Naive thymus-derived CD8-positive, alpha-beta T cell (primary cell): ENCODE measurements around the gene TMEM259. TPM values are rescaled to one million over a fixed set of nuclear protein-coding genes. Genes with fewer than 3 reads are reported as not detected.

ENCODE experiments used
- ATAC-seq, 2 donors: fragments of 150-1000 bp; cut with Tn5 transposase in 1 of 2; sonication (Bioruptor Pico), chemical (Tn5 transposase) in 1 of 2; 1 replicate in 1 of 2; 2 replicates in 1 of 2; pipeline ENCODE4 v1.10.0; 2021; ENCODE audit warnings: mild to moderate bottlenecking in 2 of 2, moderate library complexity in 2 of 2
- POLR2A ChIA-PET: fragments of 350-600 bp; sonication (Branson Sonifier 250); formaldehyde crosslinking; loops from one replicate; lab custom pipeline; 2021; ENCODE audit warnings: antibody characterized with exemption; lab: Charles Lee
- DNase-seq, 10 donors: peaks; one replicate each; pipeline versions ENCODE4 v3.0.0 to v3.0.0-alpha.2; 2020 to 2022
- H3K27ac Mint-ChIP-seq, 10 donors: one replicate each; pipeline ENCODE4 v1.8.0; 2020 to 2022; ENCODE audit warnings: mild to moderate bottlenecking in 10 of 10, mixed read lengths in 10 of 10, moderate library complexity in 4 of 10, inconsistent platforms in 1 of 10
- H3K27me3 Mint-ChIP-seq, 5 donors: one replicate each; pipeline ENCODE4 v1.8.0; 2021 to 2022; ENCODE audit warnings: mixed read lengths in 5 of 5
- H3K36me3 Mint-ChIP-seq, 3 donors: one replicate each; pipeline ENCODE4 v1.8.0; 2020 to 2022; ENCODE audit warnings: mixed read lengths in 3 of 3, mild to moderate bottlenecking in 2 of 3, inconsistent platforms in 1 of 3
- H3K4me1 Mint-ChIP-seq, 4 donors: one replicate each; pipeline ENCODE4 v1.8.0; 2021 to 2022; ENCODE audit warnings: mixed read lengths in 4 of 4
- H3K4me3 Mint-ChIP-seq, 10 donors: one replicate each; pipeline ENCODE4 v1.8.0; 2020 to 2022; ENCODE audit warnings: mild to moderate bottlenecking in 10 of 10, mixed read lengths in 10 of 10, moderate library complexity in 6 of 10, inconsistent platforms in 1 of 10
- H3K9me3 Mint-ChIP-seq, 9 donors: one replicate each; pipeline ENCODE4 v1.8.0; 2020 to 2022; ENCODE audit warnings: mixed read lengths in 9 of 9, mild to moderate bottlenecking in 3 of 9, inconsistent platforms in 1 of 9, moderate library complexity in 1 of 9
- polyA plus RNA-seq, 3 donors: library from polyadenylated mRNA; unstranded; fragments of 300-500 nt; fragmentation: Illumina TruSeq; gene quantifications; one replicate each; pipeline ENCODE4 v1.2.3, GENCODE V29; 2021
- total RNA-seq, 8 experiments: library from RNA in 2 of 8; stranded (reverse) in 2 of 8; gene quantifications; one replicate each; pipeline ENCODE4 v1.2.3 and lab custom pipeline; 2021 to 2026

The TMEM259 gene
- total and polyA plus RNA-seq, 5 experiments from 2014 or later: 37.9 to 365 (median 77.0) TPM

GRCh38 chr19:1046117-1046626 lies 25.2 kb upstream of the TMEM259 start:
- Mint-ChIP-seq H3K9me3 (no peaks in the 10 kb centered on the region), H3K27me3 (no peaks in the 10 kb centered on the region), H3K36me3 (peaks cover 0 to 29% (median 2%) of the 10 kb centered on the region in 3 donors), H3K4me3 (no peak overlapping the region), H3K4me1 (peaks cover 0 to 17% (median 3%) of the 10 kb centered on the region in 4 donors), H3K27ac (no peak overlapping the region)
- DNase-seq (no peak), ATAC-seq (no peak)
- POLR2A ChIA-PET: interaction anchor here (0.9 to 12.3 kb wide), 8 partner anchors 7 to 41 kb away, joined by 3 to 400 read pairs (median 6); partner anchors contain the start of genes ABCA7, ARHGAP45, CNN2 and RNU6-2

GRCh38 chr19:1045247-1045603 lies 24.3 kb upstream of the TMEM259 start:
- POLR2A ChIA-PET: interaction anchor here (1.2 to 12.3 kb wide), 4 partner anchors 12 to 42 kb away, joined by 3 to 400 read pairs (median 17); partner anchors contain the start of genes ARHGAP45, CNN2, RNU6-2 and TMEM259
- peak in 5 of 10 donors; percentile 63 to 72 (median 67) for DNase-seq
- H3K27me3 Mint-ChIP-seq: no peaks in the 10 kb centered on the region
- peaks cover 0 to 29% (median 4%) of the 10 kb centered on the region in 3 donors for H3K36me3 Mint-ChIP-seq
- H3K9me3 Mint-ChIP-seq: no peaks in the 10 kb centered on the region
- peaks cover 6 to 23% (median 10%) of the 10 kb centered on the region in 4 donors for H3K4me1 Mint-ChIP-seq
- H3K27ac Mint-ChIP-seq: peak overlapping the region in 6 of 10 donors; percentile 13 to 76 (median 60)
- H3K4me3 Mint-ChIP-seq: peak overlapping the region in 1 of 10 donors; percentile 35
- peak; percentile 28 to 74 for ATAC-seq

- Mint-ChIP-seq H3K4me1 (peaks cover 13 to 42% (median 32%) of the 10 kb centered on the region in 4 donors), H3K36me3 (peaks cover 0 to 31% (median 5%) of the 10 kb centered on the region in 3 donors), H3K4me3 (peak overlapping the region in 4 of 10 donors; percentile 26 to 99 (median 57)), H3K9me3 (no peaks in the 10 kb centered on the region), H3K27me3 (no peaks in the 10 kb centered on the region), H3K27ac (no peak overlapping the region)
- DNase-seq (no peak), ATAC-seq (no peak)
- POLR2A ChIA-PET: interaction anchor here (7.5 to 12.3 kb wide), 3 partner anchors 14 to 33 kb away, joined by 77 to 768 read pairs (median 400); partner anchors contain the start of genes ARHGAP45, CNN2, RNU6-2 and TMEM259
Observed at GRCh38 chr19:1042689-1043511, 22.0 kb upstream of the TMEM259 start.

GRCh38 chr19:1041835-1042685 lies 21.1 kb upstream of the TMEM259 start:
- Mint-ChIP-seq H3K27me3 (no peaks in the 10 kb centered on the region), H3K4me3 (peak overlapping the region in 7 of 10 donors; percentile 22 to 100 (median 99)), H3K9me3 (no peaks in the 10 kb centered on the region), H3K36me3 (peaks cover 0 to 40% (median 10%) of the 10 kb centered on the region in 3 donors), H3K27ac (no peak overlapping the region), H3K4me1 (peaks cover 18 to 49% (median 39%) of the 10 kb centered on the region in 4 donors)
- DNase-seq (peak in 1 of 10 donors; percentile 63), ATAC-seq (no peak)
- POLR2A ChIA-PET: interaction anchor here (0.9 to 12.3 kb wide), 6 partner anchors 7 to 34 kb away, joined by 3 to 768 read pairs (median 60); partner anchors contain the start of genes ARHGAP45, CNN2, RNU6-2 and TMEM259

- Mint-ChIP-seq H3K27ac (peak overlapping the region in 9 of 10 donors; percentile 85 to 98 (median 94)), H3K9me3 (no peaks in the 10 kb centered on the region), H3K27me3 (no peaks in the 10 kb centered on the region), H3K36me3 (peaks cover 0 to 43% (median 10%) of the 10 kb centered on the region in 3 donors), H3K4me3 (peak overlapping the region; percentile 93 to 100 (median 99)), H3K4me1 (peaks cover 21 to 53% (median 43%) of the 10 kb centered on the region in 4 donors)
- ATAC-seq: no peak
- POLR2A ChIA-PET: interaction anchor here (0.8 to 12.3 kb wide), 9 partner anchors 8 to 234 kb away, joined by 3 to 768 read pairs (median 8); partner anchors contain the start of genes ARHGAP45, CIRBP, CNN2 and FAM174C
- no peak for DNase-seq
Observed at GRCh38 chr19:1041272-1041834, 20.4 kb upstream of the TMEM259 start.

GRCh38 chr19:1040476-1041271 lies 19.8 kb upstream of the TMEM259 start:
- Mint-ChIP-seq H3K27ac (peak overlapping the region; percentile 85 to 98 (median 94)), H3K9me3 (no peaks in the 10 kb centered on the region), H3K27me3 (no peaks in the 10 kb centered on the region), H3K4me3 (peak overlapping the region; percentile 93 to 100 (median 99)), H3K36me3 (peaks cover 0 to 50% (median 10%) of the 10 kb centered on the region in 3 donors), H3K4me1 (peaks cover 26 to 60% (median 49%) of the 10 kb centered on the region in 4 donors)
- DNase-seq (peak; percentile 73 to 95 (median 86)), ATAC-seq (peak; percentile 52 to 58)
- POLR2A ChIA-PET: interaction anchor here (0.7 to 12.3 kb wide), 14 partner anchors 8 to 1199 kb away, joined by 3 to 768 read pairs (median 4); partner anchors contain the start of genes ARHGAP45, CIRBP, CNN2 and FAM174C

GRCh38 chr19:1039646-1040475 lies 18.9 kb upstream of the TMEM259 start, which contains the start of gene ABCA7:
ABCA7 (plus strand) TSS chr19:1040107; CDS start chr19:1041362, 1,255 bp downstream.
- H3K9me3 Mint-ChIP-seq: no peaks in the 10 kb centered on the region
- POLR2A ChIA-PET: interaction anchor here (0.5 to 12.3 kb wide), 18 partner anchors 9 to 1199 kb away, joined by 3 to 768 read pairs (median 4); partner anchors contain the start of genes ARHGAP45, CIRBP, CNN2 and GPX4
- H3K4me1 Mint-ChIP-seq: peaks cover 28 to 63% (median 55%) of the 10 kb centered on the region in 4 donors
- peak within 1 kb of the TSS; percentile 93 to 100 (median 99) for H3K4me3 Mint-ChIP-seq
- peak; percentile 98 to 100 (median 99) for DNase-seq
- H3K27ac Mint-ChIP-seq: peak within 1 kb of the TSS; percentile 92 to 98 (median 94)
- peak; percentile 86 to 93 for ATAC-seq
- no peaks in the 10 kb centered on the region for H3K27me3 Mint-ChIP-seq
- H3K36me3 Mint-ChIP-seq: peaks cover 0 to 50% (median 11%) of the 10 kb centered on the region in 3 donors

- Mint-ChIP-seq H3K4me1 (peaks cover 28 to 63% (median 55%) of the 10 kb centered on the region in 4 donors), H3K9me3 (no peaks in the 10 kb centered on the region)
Observed at GRCh38 chr19:1038978-1039645, 18.2 kb upstream of the TMEM259 start.

GRCh38 chr19:1037621-1038064 lies 16.7 kb upstream of the TMEM259 start:
- Mint-ChIP-seq H3K4me3 (peak overlapping the region; percentile 55 to 100 (median 96)), H3K27me3 (no peaks in the 10 kb centered on the region), H3K36me3 (peaks cover 0 to 45% (median 11%) of the 10 kb centered on the region in 3 donors), H3K9me3 (no peaks in the 10 kb centered on the region), H3K27ac (peak overlapping the region; percentile 92 to 98 (median 94)), H3K4me1 (peaks cover 31 to 67% (median 62%) of the 10 kb centered on the region in 4 donors)
- DNase-seq (peak in 1 of 10 donors; percentile 64), ATAC-seq (no peak)
- POLR2A ChIA-PET: interaction anchor here (0.7 to 12.3 kb wide), 12 partner anchors 12 to 234 kb away, joined by 3 to 768 read pairs (median 6); partner anchors contain the start of genes ARHGAP45, CNN2, RNU6-2 and TMEM259

More at GRCh38 chr19:1038978-1039645, 18.2 kb upstream of the TMEM259 start:
- ATAC-seq (no peak), DNase-seq (peak in 4 of 10 donors; percentile 33 to 69 (median 42))
- Mint-ChIP-seq H3K27me3 (no peaks in the 10 kb centered on the region), H3K27ac (peak overlapping the region; percentile 92 to 98 (median 94)), H3K36me3 (peaks cover 0 to 44% (median 11%) of the 10 kb centered on the region in 3 donors), H3K4me3 (peak overlapping the region; percentile 93 to 100 (median 99))
- POLR2A ChIA-PET: interaction anchor here (0.5 to 12.3 kb wide), 17 partner anchors 10 to 471 kb away, joined by 3 to 768 read pairs (median 4); partner anchors contain the start of genes ARHGAP45, CIRBP, CNN2 and GPX4
